WERI-Rb-1 (cell line): Measurements from ENCODE around the gene TXNRD3.

ENCODE experiments used
- DNase-seq: peaks from one replicate; pipeline ENCODE4 v3.0.0-alpha.2; 2020
- H3K27ac ChIP-seq: fragments of 250-450 bp; sonication (Bioruptor Pico); 2 replicates; pipeline ENCODE4 v1.5.1; 2020; ENCODE audit warnings: mild to moderate bottlenecking, moderate library complexity
- H3K27me3 ChIP-seq: fragments of 250-450 bp; sonication (Bioruptor Pico); 2 replicates; pipeline ENCODE4 v1.5.1; 2021; ENCODE audit warnings: mild to moderate bottlenecking, low read depth, moderate library complexity; ENCODE audit not compliant: insufficient read depth, severe bottlenecking
- H3K36me3 ChIP-seq: fragments of 250-450 bp; sonication (Bioruptor Pico); 2 replicates; pipeline ENCODE4 v1.5.1; 2020; ENCODE audit warnings: mild to moderate bottlenecking, moderate library complexity
- H3K4me3 ChIP-seq: 2 replicates; pipeline ENCODE4 v1.5.1; 2011; ENCODE audit warnings: low read depth, mild to moderate bottlenecking, control low read depth, low read length
- H3K9me3 ChIP-seq: fragments of 250-450 bp; sonication (Bioruptor Pico); 2 replicates; pipeline ENCODE4 v1.5.1; 2021; ENCODE audit warnings: mild to moderate bottlenecking, moderate library complexity; ENCODE audit not compliant: severe bottlenecking
- CTCF ChIP-seq: IDR thresholded peaks from 2 replicates; pipeline ENCODE4 v1.5.1; 2011; ENCODE audit warnings: low read depth, mild to moderate bottlenecking, control low read depth, inconsistent platforms, low read length

Gene TXNRD3

GRCh38 chr3:126562737-126563276 is 92.1 kb downstream of the TXNRD3 start:
- H3K36me3 ChIP-seq = no peaks in the 10 kb centered on the region
- no peak overlapping the region for H3K27ac ChIP-seq
- no peak for TF ChIP-seq CTCF
- DNase-seq = no peak
- no peak overlapping the region for H3K4me3 ChIP-seq
- no peaks in the 10 kb centered on the region for H3K9me3 ChIP-seq
- no peaks in the 10 kb centered on the region for H3K27me3 ChIP-seq

GRCh38 chr3:126558336-126559071 is 96.4 kb downstream of the TXNRD3 start, which contains the start of gene C3orf22:
TSS of gene C3orf22 (minus strand) at chr3:126558932. CDS start at chr3:126553390, 5,542 bp downstream.
- no peak for TF ChIP-seq CTCF
- no peak for DNase-seq
- Histone ChIP-seq H3K27me3 (no peaks in the 10 kb centered on the region), H3K36me3 (no peaks in the 10 kb centered on the region), H3K9me3 (no peaks in the 10 kb centered on the region), H3K4me3 (no peak within 1 kb of the TSS), H3K27ac (no peak within 1 kb of the TSS)

GRCh38 chr3:126557761-126558160 is 97.2 kb downstream of the TXNRD3 start:
- no peaks in the 10 kb centered on the region for H3K36me3 ChIP-seq
- no peak overlapping the region for H3K27ac ChIP-seq
- TF ChIP-seq CTCF = no peak
- DNase-seq = no peak
- H3K4me3 ChIP-seq = no peak overlapping the region
- H3K27me3 ChIP-seq = no peaks in the 10 kb centered on the region
- H3K9me3 ChIP-seq = no peaks in the 10 kb centered on the region

- no peaks in the 10 kb centered on the region for H3K9me3 ChIP-seq
- no peak for TF ChIP-seq CTCF
- no peaks in the 10 kb centered on the region for H3K27me3 ChIP-seq
- peak; percentile 5 for DNase-seq
- no peaks in the 10 kb centered on the region for H3K36me3 ChIP-seq
- H3K27ac ChIP-seq = no peak overlapping the region
- no peak overlapping the region for H3K4me3 ChIP-seq
These were observed 97.5 kb downstream of the TXNRD3 start for GRCh38 chr3:126557415-126557745.
